ENCODE results near the gene CADM1. TPM values are rescaled to one million over a fixed set of nuclear protein-coding genes. Genes with fewer than 3 reads are reported as not detected.

Gene CADM1
- total and polyA plus RNA-seq, 2 donors from 2014 or later: 24.0 to 33.5 TPM

DNA sequence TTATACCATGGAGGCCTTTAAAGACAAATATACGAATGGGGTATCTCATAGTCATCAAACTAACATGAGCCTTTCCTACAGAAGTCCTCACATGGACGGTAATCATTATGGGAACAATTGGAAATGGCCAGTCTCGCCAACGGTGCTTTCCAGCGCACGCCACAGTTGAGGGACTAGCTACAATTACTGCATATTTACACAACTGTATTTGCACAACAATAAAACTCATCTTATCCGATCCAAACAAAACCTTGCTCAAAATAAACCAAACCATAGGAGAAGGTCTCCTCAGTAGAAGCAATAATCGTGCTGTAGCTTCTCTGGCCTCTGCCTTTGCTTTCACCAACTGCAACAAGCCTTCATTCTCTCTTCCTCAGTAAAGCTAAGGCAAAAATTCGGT, 5.9 kb downstream of the CADM1 start:
- intact Hi-C loops (cut with DNase I): no loop called here
- Histone ChIP-seq H3K9ac (ENCODE audit: low read length in 3 of 3) (no peak overlapping the region), H3K4me1 (ENCODE audit: control insufficient read depth in 2 of 3, insufficient read depth in 2 of 3, low read depth in 1 of 3, low read length in 3 of 3) (peaks cover 0 to 3% (median 0%) of the 10 kb centered on the region in 3 donors), H3K9me3 (ENCODE audit: control insufficient read depth in 2 of 3, insufficient read depth in 1 of 3, low read length in 3 of 3) (no peaks in the 10 kb centered on the region), H3K27me3 (ENCODE audit: control insufficient read depth, insufficient read depth, low read length) (no peaks in the 10 kb centered on the region), H3K27ac (ENCODE audit: low read depth in 2 of 2, low read length in 2 of 2) (no peak overlapping the region), H3K4me3 (ENCODE audit: low read length in 3 of 3) (no peak overlapping the region), H3K36me3 (ENCODE audit: control insufficient read depth in 2 of 3, insufficient read depth in 3 of 3, low read length in 3 of 3) (no peaks in the 10 kb centered on the region)
- TF ChIP-seq, protein P1, sequence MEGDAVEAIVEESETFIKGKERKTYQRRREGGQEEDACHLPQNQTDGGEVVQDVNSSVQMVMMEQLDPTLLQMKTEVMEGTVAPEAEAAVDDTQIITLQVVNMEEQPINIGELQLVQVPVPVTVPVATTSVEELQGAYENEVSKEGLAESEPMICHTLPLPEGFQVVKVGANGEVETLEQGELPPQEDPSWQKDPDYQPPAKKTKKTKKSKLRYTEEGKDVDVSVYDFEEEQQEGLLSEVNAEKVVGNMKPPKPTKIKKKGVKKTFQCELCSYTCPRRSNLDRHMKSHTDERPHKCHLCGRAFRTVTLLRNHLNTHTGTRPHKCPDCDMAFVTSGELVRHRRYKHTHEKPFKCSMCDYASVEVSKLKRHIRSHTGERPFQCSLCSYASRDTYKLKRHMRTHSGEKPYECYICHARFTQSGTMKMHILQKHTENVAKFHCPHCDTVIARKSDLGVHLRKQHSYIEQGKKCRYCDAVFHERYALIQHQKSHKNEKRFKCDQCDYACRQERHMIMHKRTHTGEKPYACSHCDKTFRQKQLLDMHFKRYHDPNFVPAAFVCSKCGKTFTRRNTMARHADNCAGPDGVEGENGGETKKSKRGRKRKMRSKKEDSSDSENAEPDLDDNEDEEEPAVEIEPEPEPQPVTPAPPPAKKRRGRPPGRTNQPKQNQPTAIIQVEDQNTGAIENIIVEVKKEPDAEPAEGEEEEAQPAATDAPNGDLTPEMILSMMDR (IDR thresholded peaks at IDR 0.05; ENCODE audit: borderline replicate concordance, extremely low read depth, insufficient read depth): no peak
- DNase-seq (no peak), FAIRE-seq (no peak)

DNA sequence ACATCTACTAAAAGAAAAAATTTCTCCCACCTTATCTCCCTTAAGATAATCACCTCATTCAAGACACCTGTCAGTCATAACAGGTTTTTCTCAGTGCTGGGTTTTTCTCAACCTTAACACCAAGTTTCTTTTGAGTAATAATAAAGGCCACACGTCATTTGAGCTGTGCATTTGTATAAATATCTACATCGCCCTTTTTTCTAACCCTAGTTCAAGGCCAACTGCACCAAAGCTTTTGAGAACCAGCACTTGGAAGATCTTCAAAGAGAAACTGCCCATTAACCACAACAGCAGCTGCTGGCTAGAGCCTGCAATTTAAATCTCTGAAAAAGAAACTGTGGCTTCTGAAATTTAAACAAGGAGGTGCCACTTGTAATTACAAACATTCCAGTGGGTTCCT, 6.9 kb downstream of the CADM1 start:
- no peak overlapping the region for H3K27ac ChIP-seq (ENCODE audit: low read depth in 2 of 2, low read length in 2 of 2)
- no peaks in the 10 kb centered on the region for H3K9me3 ChIP-seq (ENCODE audit: control insufficient read depth in 2 of 3, insufficient read depth in 1 of 3, low read length in 3 of 3)
- TF ChIP-seq, protein P1 (IDR thresholded peaks at IDR 0.05; ENCODE audit: borderline replicate concordance, extremely low read depth, insufficient read depth): no peak
- intact Hi-C loops (cut with DNase I): no loop called here
- H3K36me3 ChIP-seq (ENCODE audit: control insufficient read depth in 2 of 3, insufficient read depth in 3 of 3, low read length in 3 of 3): no peaks in the 10 kb centered on the region
- DNase-seq (no peak), FAIRE-seq (no peak)
- H3K4me3 ChIP-seq (ENCODE audit: low read length in 3 of 3): no peak overlapping the region
- H3K9ac ChIP-seq (ENCODE audit: low read length in 3 of 3): no peak overlapping the region
- no peaks in the 10 kb centered on the region for H3K4me1 ChIP-seq (ENCODE audit: control insufficient read depth in 2 of 3, insufficient read depth in 2 of 3, low read depth in 1 of 3, low read length in 3 of 3)
- H3K27me3 ChIP-seq (ENCODE audit: control insufficient read depth, insufficient read depth, low read length): no peaks in the 10 kb centered on the region

DNA sequence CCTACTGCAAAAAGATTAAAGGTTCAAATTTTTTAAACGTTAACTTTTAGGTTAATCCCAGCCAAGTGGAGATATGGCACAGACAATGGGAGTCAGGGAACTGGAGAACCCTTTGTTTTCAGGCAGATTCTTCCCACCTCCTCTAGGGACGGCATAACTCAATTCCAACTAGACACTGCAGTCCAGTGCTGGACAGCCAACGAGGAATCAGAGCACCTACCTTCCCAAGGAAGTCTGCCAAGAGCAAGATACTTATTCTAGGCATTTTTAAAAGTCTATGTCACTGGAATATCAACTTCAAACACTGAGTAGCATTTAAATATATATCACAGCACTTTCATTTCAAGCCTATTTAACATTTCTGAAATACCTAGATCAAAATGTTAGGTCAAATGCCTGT, 7.3 kb downstream of the CADM1 start:
- no peak for FAIRE-seq
- H3K36me3 ChIP-seq (ENCODE audit: control insufficient read depth in 2 of 3, insufficient read depth in 3 of 3, low read length in 3 of 3): no peaks in the 10 kb centered on the region
- H3K27ac ChIP-seq (ENCODE audit: low read depth in 2 of 2, low read length in 2 of 2): no peak overlapping the region
- no peak overlapping the region for H3K9ac ChIP-seq (ENCODE audit: low read length in 3 of 3)
- no peaks in the 10 kb centered on the region for H3K27me3 ChIP-seq (ENCODE audit: control insufficient read depth, insufficient read depth, low read length)
- intact Hi-C loops (cut with DNase I): no loop called here
- no peak overlapping the region for H3K4me3 ChIP-seq (ENCODE audit: low read length in 3 of 3)
- no peaks in the 10 kb centered on the region for H3K9me3 ChIP-seq (ENCODE audit: control insufficient read depth in 2 of 3, insufficient read depth in 1 of 3, low read length in 3 of 3)
- no peaks in the 10 kb centered on the region for H3K4me1 ChIP-seq (ENCODE audit: control insufficient read depth in 2 of 3, insufficient read depth in 2 of 3, low read depth in 1 of 3, low read length in 3 of 3)
- TF ChIP-seq, protein P1 (IDR thresholded peaks at IDR 0.05; ENCODE audit: borderline replicate concordance, extremely low read depth, insufficient read depth): no peak
- no peak for DNase-seq

DNA sequence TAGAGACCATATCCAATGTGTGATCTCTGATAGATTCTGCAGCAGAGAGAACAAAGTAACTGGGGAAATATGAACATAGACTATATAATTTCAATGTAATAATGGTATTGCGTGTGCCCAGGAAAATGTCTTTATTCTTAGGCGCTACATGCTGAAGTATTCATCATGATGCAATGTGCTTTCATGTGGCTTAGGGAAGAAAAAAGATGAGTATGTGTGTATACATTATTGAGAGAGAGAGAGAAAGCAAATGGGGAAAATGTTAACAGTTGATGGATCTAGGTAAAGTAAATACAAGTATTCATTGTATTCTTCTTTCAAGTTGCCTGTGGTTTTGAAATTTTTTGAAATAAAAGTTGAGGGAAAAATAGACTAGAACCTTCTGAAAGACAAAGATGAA, 10.3 kb downstream of the CADM1 start:
- DNase-seq (no peak), FAIRE-seq (no peak)
- H3K4me3 ChIP-seq (ENCODE audit: low read length in 3 of 3): no peak overlapping the region
- no peaks in the 10 kb centered on the region for H3K4me1 ChIP-seq (ENCODE audit: control insufficient read depth in 2 of 3, insufficient read depth in 2 of 3, low read depth in 1 of 3, low read length in 3 of 3)
- no peak overlapping the region for H3K9ac ChIP-seq (ENCODE audit: low read length in 3 of 3)
- intact Hi-C loops (cut with DNase I): no loop called here
- H3K27me3 ChIP-seq (ENCODE audit: control insufficient read depth, insufficient read depth, low read length): no peaks in the 10 kb centered on the region
- H3K36me3 ChIP-seq (ENCODE audit: control insufficient read depth in 2 of 3, insufficient read depth in 3 of 3, low read length in 3 of 3): no peaks in the 10 kb centered on the region
- no peak overlapping the region for H3K27ac ChIP-seq (ENCODE audit: low read depth in 2 of 2, low read length in 2 of 2)
- TF ChIP-seq, protein P1 (IDR thresholded peaks at IDR 0.05; ENCODE audit: borderline replicate concordance, extremely low read depth, insufficient read depth): no peak
- H3K9me3 ChIP-seq (ENCODE audit: control insufficient read depth in 2 of 3, insufficient read depth in 1 of 3, low read length in 3 of 3): no peaks in the 10 kb centered on the region
